ENCODE results near the gene SH3GLB1.

SH3GLB1 gene

DNA sequence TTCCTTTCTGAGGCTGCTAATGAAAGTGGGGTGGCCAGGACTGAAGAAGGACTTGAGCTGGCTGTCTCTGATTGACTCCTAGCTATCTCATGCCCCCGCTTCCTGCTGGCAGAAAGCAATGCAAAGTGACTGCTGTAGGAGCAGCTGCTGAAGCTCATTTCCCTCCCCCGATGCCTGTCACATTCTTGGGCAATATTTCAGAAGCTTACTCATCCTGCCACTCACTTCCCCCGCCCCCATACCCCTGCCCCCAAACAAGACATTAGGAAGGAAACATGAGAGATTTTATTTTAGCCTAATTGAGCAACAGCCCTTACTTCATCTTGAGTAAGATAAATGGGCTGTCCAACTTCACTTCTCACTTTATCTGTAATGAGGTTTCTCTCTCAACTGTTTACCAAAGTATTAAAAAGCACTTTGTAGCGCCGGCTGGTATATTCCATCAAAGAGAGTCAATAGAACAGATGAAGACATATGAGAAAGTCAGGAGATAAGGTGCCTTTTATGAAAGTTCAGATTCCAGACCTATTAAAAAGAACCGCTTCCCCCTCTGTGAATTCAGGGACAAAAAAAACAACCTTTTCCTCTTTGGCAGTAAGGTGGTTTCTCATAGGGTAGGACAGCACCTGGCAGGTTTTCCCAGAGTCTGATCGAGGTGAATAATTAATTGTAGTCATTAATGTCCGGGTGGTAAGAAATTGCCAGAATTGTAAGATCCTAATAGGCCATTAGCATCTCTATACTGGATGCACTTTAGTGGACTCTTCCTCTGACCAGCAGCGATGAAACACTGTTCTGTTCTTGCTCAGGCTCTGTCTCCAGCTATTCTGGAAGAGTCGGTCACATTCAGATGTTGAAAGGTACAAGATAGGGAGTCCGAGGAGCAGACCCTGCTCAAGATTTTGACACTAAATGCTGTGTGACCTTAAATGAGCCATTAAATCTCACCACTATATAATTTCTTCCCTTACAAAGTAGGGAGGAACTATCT, 70.2 kb downstream of the SH3GLB1 start:
- no peak for DNase-seq

- no peak for DNase-seq
These were observed 71.0 kb downstream of the SH3GLB1 start for GRCh38 chr1:86775395-86775794.

- DNase-seq = no peak
These were observed 71.7 kb downstream of the SH3GLB1 start for GRCh38 chr1:86776108-86776507.

- DNase-seq = no peak
These were observed 74.3 kb downstream of the SH3GLB1 start for GRCh38 chr1:86778569-86779239.

DNA sequence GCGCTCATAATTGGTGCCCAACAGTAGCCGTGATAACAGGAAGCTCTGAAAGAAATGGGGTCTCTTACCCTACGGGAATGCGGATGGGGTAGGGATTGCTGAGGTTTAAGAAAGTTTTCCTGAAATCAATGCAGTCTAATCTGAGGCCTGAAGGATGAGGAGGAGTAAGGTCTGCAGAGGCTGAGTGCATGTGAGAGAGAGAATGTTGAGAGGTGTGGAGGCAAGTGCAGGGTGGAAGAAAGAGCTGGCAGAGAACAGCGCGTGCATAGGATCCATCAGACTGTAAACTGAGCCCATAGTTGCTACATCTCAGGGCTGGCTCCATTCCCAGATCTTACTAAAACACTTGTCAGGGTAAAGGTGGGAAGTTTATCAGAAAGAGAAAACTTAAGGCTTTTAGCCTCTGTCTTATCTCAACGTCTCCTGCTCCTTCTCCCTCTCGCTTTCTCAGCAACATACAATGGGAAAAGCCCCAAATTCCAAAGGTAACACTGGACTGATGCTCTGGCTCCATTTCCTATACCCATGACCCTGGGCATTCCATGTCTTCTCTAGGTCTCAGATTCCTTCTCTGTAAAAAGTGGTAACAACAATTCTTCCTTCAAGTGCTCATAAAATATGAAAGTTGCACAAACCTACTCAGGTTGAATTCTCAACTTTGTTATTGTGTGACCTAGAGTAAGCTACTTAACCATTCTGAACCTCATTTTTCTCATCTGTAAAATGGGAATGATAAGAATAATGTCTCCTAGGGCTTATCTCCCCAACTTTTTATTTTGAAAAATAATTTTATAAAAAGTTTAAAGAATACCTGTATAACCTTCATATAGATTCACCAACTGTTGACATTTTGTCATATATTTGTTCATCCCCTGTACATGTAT, 75.2 kb downstream of the SH3GLB1 start:
- DNase-seq = no peak

GRCh38 chr1:86782482-86782881, 78.1 kb downstream of the SH3GLB1 start:
- no peak for DNase-seq

DNA sequence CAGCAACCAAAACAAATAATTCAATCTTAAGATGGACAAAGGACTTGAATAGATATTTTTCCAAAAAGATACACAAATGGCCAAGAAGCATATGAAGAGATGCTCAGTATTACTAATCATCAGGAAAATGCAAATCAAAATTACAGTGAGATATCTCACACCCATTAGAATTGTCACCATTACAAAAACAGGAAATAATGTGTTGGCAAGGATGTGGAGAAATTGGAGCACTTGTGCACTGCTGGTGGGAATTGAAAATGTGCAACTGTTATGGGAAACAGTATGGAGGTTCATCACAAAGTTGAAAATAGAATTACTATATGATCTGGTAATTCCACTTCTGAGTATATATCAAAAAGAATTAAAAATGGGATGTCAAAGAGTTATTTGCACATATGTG, 83.2 kb downstream of the SH3GLB1 start:
- DNase-seq = no peak

DNA sequence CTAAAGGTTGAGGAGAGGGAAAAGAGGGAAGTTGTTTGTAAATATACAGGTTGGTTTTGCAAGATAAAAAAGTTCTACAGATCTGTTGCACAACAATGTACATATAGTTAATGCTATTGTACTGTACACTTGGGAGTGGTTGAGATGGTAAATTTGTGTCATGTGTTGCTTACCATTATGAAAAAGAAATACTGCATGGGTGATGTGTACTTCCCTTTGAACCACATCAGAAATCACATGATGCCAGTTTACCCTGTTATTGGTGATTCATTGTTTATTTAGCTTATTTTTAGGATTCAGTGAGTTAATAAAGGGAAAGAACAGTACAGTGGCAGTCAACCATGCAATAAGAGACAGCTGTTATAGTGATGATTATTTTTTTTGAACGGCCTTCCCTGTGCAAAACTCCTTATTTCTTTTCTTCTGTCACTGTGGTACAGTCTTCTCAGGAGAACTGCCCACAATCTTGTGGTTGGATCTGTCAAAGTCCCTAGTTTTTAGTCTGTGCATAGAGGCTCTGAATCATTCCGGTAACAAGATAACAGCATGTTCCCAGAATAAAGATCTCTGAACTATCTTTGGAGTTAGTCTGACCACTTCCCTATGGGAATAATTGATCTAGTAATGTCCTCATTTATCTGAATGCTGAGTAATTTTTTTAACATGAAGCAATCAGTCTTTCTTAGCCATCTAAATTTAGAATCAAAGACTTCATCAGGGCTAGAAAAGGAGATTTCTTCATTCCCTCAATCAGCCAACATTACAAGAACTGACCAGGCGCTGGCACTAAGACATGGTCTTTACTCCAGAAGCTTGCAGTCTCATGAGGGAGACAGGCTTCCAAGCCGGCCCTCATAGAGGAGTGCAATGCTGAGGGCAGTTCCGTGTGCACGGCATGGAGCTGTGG, 84.2 kb downstream of the SH3GLB1 start:
- DNase-seq = no peak

DNA sequence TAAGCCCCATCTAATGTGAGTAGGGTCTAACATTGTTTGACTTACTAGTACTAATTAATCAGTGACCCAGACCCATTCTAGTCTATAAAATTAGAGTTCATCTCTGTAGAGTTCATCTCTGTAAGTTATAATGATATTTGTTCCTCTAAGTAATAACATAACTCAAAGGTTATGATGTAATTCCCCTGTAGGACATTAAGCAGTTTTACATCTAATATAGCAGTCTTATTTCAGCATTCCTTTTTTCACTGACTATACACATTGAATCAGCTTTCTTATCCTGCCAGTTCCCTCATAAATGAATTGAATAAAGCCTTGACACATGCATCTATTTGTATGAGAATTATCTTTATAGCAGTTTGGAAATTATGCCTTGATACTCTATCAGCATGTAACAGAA, 90.9 kb downstream of the SH3GLB1 start:
- DNase-seq = no peak
